Natural killer cell (primary cell): Measurements from ENCODE around the gene GSAP. TPM values are rescaled to one million over a fixed set of nuclear protein-coding genes. Genes with fewer than 3 reads are reported as not detected.

Source experiments
- ATAC-seq, 3 donors: fragments of 150-1000 bp in 2 of 3; fragments of 200-7000 bp in 1 of 3; cut with Tn5 transposase; 1 replicate in 1 of 3; 2 replicates in 2 of 3; pipeline ENCODE4 v1.10.0; 2021; ENCODE audit warnings: mild to moderate bottlenecking in 2 of 3, moderate library complexity in 2 of 3
- DNase-seq, 2 donors: peaks; one replicate each; pipeline versions ENCODE4 v3.0.0 to v3.0.0-alpha.2; 2013 to 2021; ENCODE audit warnings: mixed read lengths in 1 of 2
- H3K27ac ChIP-seq: one replicate; pipeline ENCODE4 v1.5.1; 2013; ENCODE audit warnings: mild to moderate bottlenecking, low read length
- H3K27me3 ChIP-seq: one replicate; pipeline ENCODE4 v1.6.1; 2013; ENCODE audit warnings: low read length; ENCODE audit not compliant: control insufficient read depth, insufficient read depth
- H3K36me3 ChIP-seq: one replicate; pipeline ENCODE4 v1.6.1; 2013; ENCODE audit warnings: low read length; ENCODE audit not compliant: control insufficient read depth, insufficient read depth
- H3K4me1 ChIP-seq: one replicate; pipeline ENCODE4 v1.6.1; 2013; ENCODE audit warnings: low read length; ENCODE audit not compliant: control insufficient read depth, insufficient read depth
- H3K4me3 ChIP-seq: one replicate; pipeline ENCODE4 v1.5.1; 2013; ENCODE audit warnings: low read length
- H3K9me3 ChIP-seq: one replicate; pipeline ENCODE4 v1.6.1; 2013; ENCODE audit warnings: low read length; ENCODE audit not compliant: control insufficient read depth, insufficient read depth
- H3K27ac Mint-ChIP-seq, 2 donors: one replicate each; pipeline ENCODE4 v1.8.0; 2022; ENCODE audit warnings: mild to moderate bottlenecking in 2 of 2, mixed read lengths in 2 of 2, moderate library complexity in 1 of 2
- H3K27me3 Mint-ChIP-seq, 2 donors: one replicate each; pipeline ENCODE4 v1.8.0; 2022; ENCODE audit warnings: low read depth in 2 of 2, mixed read lengths in 2 of 2
- H3K36me3 Mint-ChIP-seq: one replicate; pipeline ENCODE4 v1.8.0; 2022; ENCODE audit warnings: mixed read lengths
- H3K4me1 Mint-ChIP-seq, 2 donors: one replicate each; pipeline ENCODE4 v1.8.0; 2022; ENCODE audit warnings: mixed read lengths in 2 of 2
- H3K4me3 Mint-ChIP-seq: one replicate; pipeline ENCODE4 v1.8.0; 2022; ENCODE audit warnings: mild to moderate bottlenecking, moderate library complexity, mixed read lengths
- H3K9me3 Mint-ChIP-seq, 2 donors: one replicate each; pipeline ENCODE4 v1.8.0; 2022; ENCODE audit warnings: mixed read lengths in 2 of 2
- CTCF ChIP-seq: fragments of 200-600 bp; IDR thresholded peaks from one replicate; pipeline ENCODE4 v1.8.0; 2022; ENCODE audit warnings: antibody characterized with exemption
- WGBS: methylation state at CpG from one replicate; pipeline ENCODE4 v1.1.7; 2013; ENCODE audit warnings: missing lambda C conversion rate; ENCODE audit not compliant: insufficient coverage; 5-methylcytosine and 5-hydroxymethylcytosine counted together
- intact Hi-C: fragments of 100-400 bp; cut with micrococcal nuclease; formaldehyde crosslinking; loops from one replicate; pipeline ENCODE4 v1.14.2; 2022
- total RNA-seq, 4 donors: library from RNA; stranded (reverse); fragments of 120-200 nt in 1 of 4; gene quantifications; one replicate each; pipeline versions ENCODE4 v1.2.3 to v1.2.4, GENCODE V29; 2013 to 2022

The GSAP gene
- total RNA-seq, 3 donors from 2014 or later (not counting 1 experiment from before 2014, with no cell fraction given): 202 to 302 (median 301) TPM

- Histone ChIP-seq H3K36me3 (no peaks in the 10 kb centered on the region), H3K9me3 (no peaks in the 10 kb centered on the region), H3K27ac (peak overlapping the region; percentile 68), H3K4me3 (no peak overlapping the region), H3K4me1 (peaks cover 16% of the 10 kb centered on the region), H3K27me3 (no peaks in the 10 kb centered on the region)
- intact Hi-C loops: loop anchor here (1.0 to 5.0 kb wide), 2 partner anchors 13 to 108 kb away; partner anchors contain the start of genes GSAP and PTPN12
- DNase-seq: peak; percentile 49 to 66
- no peaks in the 10 kb centered on the region for H3K27me3 Mint-ChIP-seq
- peak overlapping the region; percentile 63 for H3K4me3 Mint-ChIP-seq
- H3K4me1 Mint-ChIP-seq: peaks cover 24 to 29% of the 10 kb centered on the region in 2 donors
- H3K9me3 Mint-ChIP-seq: no peaks in the 10 kb centered on the region
- ATAC-seq: peak; percentile 94 to 100 (median 98)
- peak overlapping the region; percentile 92 for H3K27ac Mint-ChIP-seq
- TF ChIP-seq CTCF: no peak
- no peaks in the 10 kb centered on the region for H3K36me3 Mint-ChIP-seq
- WGBS: 66% methylated on average over 10 of the region's 10 CpGs
Measured at GRCh38 chr7:77428777-77429231, 12.7 kb upstream of the GSAP start.

- no peak for TF ChIP-seq CTCF
- ATAC-seq: peak; percentile 36 to 53 (median 46)
Measured at GRCh38 chr7:77427996-77428603, 12.0 kb upstream of the GSAP start.

GRCh38 chr7:77426521-77427051 is 10.4 kb upstream of the GSAP start:
- DNase-seq (no peak), ATAC-seq (no peak)
- H3K27me3 Mint-ChIP-seq: no peaks in the 10 kb centered on the region
- Histone ChIP-seq H3K4me3 (no peak overlapping the region), H3K27ac (no peak overlapping the region), H3K4me1 (peaks cover 16% of the 10 kb centered on the region), H3K36me3 (no peaks in the 10 kb centered on the region), H3K27me3 (no peaks in the 10 kb centered on the region), H3K9me3 (no peaks in the 10 kb centered on the region)
- no peaks in the 10 kb centered on the region for H3K9me3 Mint-ChIP-seq
- WGBS: 97% methylated on average over 5 of the region's 5 CpGs
- no peaks in the 10 kb centered on the region for H3K36me3 Mint-ChIP-seq
- H3K4me1 Mint-ChIP-seq: peaks cover 24 to 29% of the 10 kb centered on the region in 2 donors
- intact Hi-C loops: loop anchor here (5.0 kb wide), 1 partner anchor 111 kb away; the partner anchor contains the start of gene PTPN12
- TF ChIP-seq CTCF: no peak
- H3K27ac Mint-ChIP-seq: peak overlapping the region; percentile 92
- peak overlapping the region; percentile 1 for H3K4me3 Mint-ChIP-seq

More at GRCh38 chr7:77427996-77428603, 12.0 kb upstream of the GSAP start:
- Histone ChIP-seq H3K36me3 (no peaks in the 10 kb centered on the region), H3K9me3 (no peaks in the 10 kb centered on the region), H3K4me3 (no peak overlapping the region), H3K4me1 (peaks cover 16% of the 10 kb centered on the region), H3K27ac (peak overlapping the region; percentile 68), H3K27me3 (no peaks in the 10 kb centered on the region)
- Mint-ChIP-seq H3K4me1 (peaks cover 24 to 29% of the 10 kb centered on the region in 2 donors), H3K27me3 (no peaks in the 10 kb centered on the region), H3K36me3 (no peaks in the 10 kb centered on the region), H3K9me3 (no peaks in the 10 kb centered on the region), H3K27ac (peak overlapping the region; percentile 92), H3K4me3 (peak overlapping the region; percentile 63)
- peak in 1 of 2 donors; percentile 36 for DNase-seq
- 67% methylated on average over 1 of the region's 5 CpGs for WGBS
- intact Hi-C loops: loop anchor here (1.0 to 5.0 kb wide), 2 partner anchors 12 to 109 kb away; partner anchors contain the start of genes GSAP and PTPN12
